K562 (cell line): Measurements from ENCODE around the gene SIM2. TPM values are rescaled to one million over a fixed set of nuclear protein-coding genes. Genes with fewer than 3 reads are reported as not detected.

ENCODE experiments used
- ATAC-seq: fragments of 200-7000 bp; cut with Tn5 transposase; 3 replicates; pipeline ENCODE4 v1.9.1; 2020; ENCODE audit warnings: moderate library complexity
- BruUV-seq: library from RNA; stranded (reverse); fragments of 400-500 nt; replicated peaks from 2 replicates; lab custom pipeline; 2021; lab: Mats Ljungman, UMichigan
- CTCF ChIA-PET: fragments of 300-600 bp; formaldehyde crosslinking; extraction: SDS; loops from one replicate; lab custom pipeline; 2021; ENCODE audit warnings: low intra/inter-chr PET ratio; lab: Yijun Ruan, JAX
- POLR2A ChIA-PET: fragments of 300-600, 350-650 bp; sonication (Branson Sonifier 250); formaldehyde crosslinking; extraction: SDS; loops from one replicate; lab custom pipeline; 2021; ENCODE audit warnings: antibody characterized with exemption, inconsistent platforms; lab: Yijun Ruan, JAX
- DNase-seq, 4 experiments: peaks; one replicate each; pipeline versions ENCODE4 v3.0.0 to v3.0.0-alpha.2; 2011 to 2018; ENCODE audit warnings: low spot score in 3 of 4, mixed read lengths in 3 of 4; ENCODE audit errors: extremely low read depth in 1 of 4
- FAIRE-seq: peaks from 2 replicates; lab custom pipeline; 2011; peaks lifted over from hg19 to GRCh38; lab: Jason Lieb, UNC
- H2AFZ ChIP-seq: 2 replicates; pipeline ENCODE4 v1.6.0; 2011; ENCODE audit warnings: low read depth, low read length, control low read depth, inconsistent platforms
- H3K27ac ChIP-seq: fragments of 200-600 bp; 3 replicates; pipeline ENCODE4 v1.8.0; 2011; ENCODE audit warnings: low read depth, mild to moderate bottlenecking, control low read depth, inconsistent platforms, low read length, moderate library complexity, mixed read lengths; ENCODE audit errors: extremely low read depth
- H3K27me3 ChIP-seq, 2 experiments: fragments of 300-600 bp in 1 of 2; 2 replicates in 1 of 2; 3 replicates in 1 of 2; pipeline versions ENCODE4 v1.6.0 to v1.8.0; 2011; ENCODE audit warnings: inconsistent platforms in 2 of 2, low read length in 2 of 2, mild to moderate bottlenecking in 1 of 2, mixed read lengths in 1 of 2, moderate library complexity in 1 of 2; ENCODE audit not compliant: control insufficient read depth in 2 of 2, insufficient read depth in 2 of 2
- H3K36me3 ChIP-seq: fragments of 300-600 bp; 3 replicates; pipeline ENCODE4 v1.8.0; 2011; ENCODE audit warnings: mild to moderate bottlenecking, low read length, inconsistent platforms; ENCODE audit not compliant: control insufficient read depth, insufficient read depth
- H3K4me1 ChIP-seq, 2 experiments: fragments of 200-600 bp in 1 of 2; replicated peaks in 1 of 2; 2 replicates in 1 of 2; 3 replicates in 1 of 2; pipeline versions ENCODE4 v1.5.1 to v1.8.0; 2011; ENCODE audit warnings: inconsistent platforms in 2 of 2, low read length in 2 of 2, mild to moderate bottlenecking in 1 of 2, mixed read lengths in 1 of 2, moderate library complexity in 1 of 2; ENCODE audit not compliant: control insufficient read depth in 2 of 2, insufficient read depth in 2 of 2
- H3K4me2 ChIP-seq: 2 replicates; pipeline ENCODE4 v1.6.1; 2011; ENCODE audit warnings: low read length, control low read depth, inconsistent platforms, mixed read lengths; ENCODE audit not compliant: insufficient read depth
- H3K4me3 ChIP-seq: fragments of 200-600 bp; sonication (generic), shearing (Covaris generic); 2 replicates; pipeline ENCODE4 v1.5.1; 2016; ENCODE audit warnings: control low read depth, inconsistent platforms
- H3K79me2 ChIP-seq: fragments of 200-600 bp; 3 replicates; pipeline ENCODE4 v1.8.0; 2011; ENCODE audit warnings: low read length, inconsistent platforms; ENCODE audit not compliant: control insufficient read depth, insufficient read depth
- H3K9ac ChIP-seq, 2 experiments: 2 replicates each; pipeline versions ENCODE4 v1.6.0 to v1.6.1; 2011; ENCODE audit warnings: low read depth in 2 of 2, low read length in 2 of 2, control low read depth in 1 of 2, inconsistent platforms in 1 of 2, mild to moderate bottlenecking in 1 of 2, mixed read lengths in 1 of 2; ENCODE audit not compliant: insufficient read depth in 1 of 2
- H3K9me1 ChIP-seq: one replicate; pipeline ENCODE4 v1.6.0; 2011; ENCODE audit warnings: inconsistent platforms, mild to moderate bottlenecking, low read length, moderate library complexity; ENCODE audit not compliant: control insufficient read depth, insufficient read depth
- H3K9me3 ChIP-seq: replicated peaks from 2 replicates; pipeline ENCODE4 v1.5.1; 2011; ENCODE audit warnings: low read depth, low read length, inconsistent platforms; ENCODE audit not compliant: control insufficient read depth, insufficient read depth
- H4K20me1 ChIP-seq: replicated peaks from 2 replicates; pipeline ENCODE4 v1.6.1; 2011; ENCODE audit warnings: low read length, inconsistent platforms, mixed read lengths; ENCODE audit not compliant: control insufficient read depth, insufficient read depth
- ATF3 ChIP-seq, 2 experiments: fragments of 450-650 bp in 1 of 2; sonication (generic) in 1 of 2; formaldehyde crosslinking in 1 of 2; IDR thresholded peaks in 1 of 2; conservative IDR thresholded peaks in 1 of 2; 2 replicates each; pipeline versions ENCODE4 v1.6.1 to v1.8.1; 2016 to 2023; ENCODE audit warnings: mild to moderate bottlenecking in 2 of 2, moderate library complexity in 2 of 2, inconsistent platforms in 1 of 2, missing genetic modification reagents in 1 of 2
- FOSL1 ChIP-seq: fragments of 200-800 bp; sonication (Bioruptor generic); conservative IDR thresholded peaks from 2 replicates; pipeline ENCODE4 v1.6.1; 2016; ENCODE audit warnings: missing genetic modification characterization, missing compliant biosample characterization
- FOXA3 ChIP-seq, 2 experiments: fragments of 450-650 bp in 1 of 2; sonication (generic) in 1 of 2; formaldehyde crosslinking; IDR thresholded peaks in 1 of 2; conservative IDR thresholded peaks in 1 of 2; 2 replicates each; pipeline versions ENCODE4 v1.4.0 to v1.8.0; 2020 to 2022; ENCODE audit warnings: mild to moderate bottlenecking in 2 of 2, missing genetic modification reagents in 1 of 2
- ZBTB2 ChIP-seq: fragments of 450-650 bp; IDR thresholded peaks from 2 replicates; pipeline ENCODE4 v1.6.1; 2016; ENCODE audit warnings: antibody characterized with exemption
- ZNF436 ChIP-seq: fragments of 250-450, 450-650 bp; sonication (Bioruptor Pico); formaldehyde crosslinking; IDR thresholded peaks from 2 replicates; pipeline ENCODE4 v1.7.0; 2020; ENCODE audit warnings: mild to moderate bottlenecking
- ZNF511 ChIP-seq: sonication (generic); formaldehyde crosslinking; IDR thresholded peaks from 2 replicates; pipeline ENCODE4 v1.8.0; 2022; ENCODE audit warnings: mild to moderate bottlenecking, missing genetic modification reagents
- WGBS: fragments of 100-300 bp; shearing (Covaris generic); methylation state at CpG from one replicate; pipeline ENCODE4 v1.1.6; 2016; ENCODE audit warnings: low coverage, mixed read lengths; ENCODE audit not compliant: insufficient coverage; ENCODE audit errors: missing lambda C conversion rate; 5-methylcytosine and 5-hydroxymethylcytosine counted together
- in situ Hi-C: fragments of 300-500 bp; cut with MboI; formaldehyde crosslinking; loops from 4 replicates; pipeline ENCODE4 v1.15.0; 2018; ENCODE audit warnings: inconsistent platforms, mixed read lengths
- intact Hi-C: fragments of 100-400 bp; cut with micrococcal nuclease; formaldehyde crosslinking; loops from 2 replicates; pipeline ENCODE4 v1.14.2; 2022
- polyA plus RNA-seq, 8 experiments: library from polyadenylated mRNA; depleted of rRNA in 4 of 8; stranded (reverse) in 5 of 8; unstranded in 3 of 8; fragments of >200 nt; fragmentation: Nextera tagmentation in 2 of 8; fragmentation: Illumina TruSeq in 1 of 8; extraction: Ambion mirVana in 2 of 8; extraction: Trizol in 1 of 8; gene quantifications; 2 replicates each; pipeline versions ENCODE4 v1.2.1 to v1.2.3, GENCODE V29; 2011 to 2014; ENCODE audit warnings: inconsistent platforms in 1 of 8, missing spikeins in 1 of 8
- total RNA-seq, 7 experiments: library from RNA; depleted of rRNA in 6 of 7; stranded (reverse); fragments of >200 nt in 6 of 7; fragmentation: Illumina TruSeq in 2 of 7; extraction: Trizol in 2 of 7; gene quantifications; 2 replicates each; pipeline versions ENCODE4 v1.2.1 to v1.2.3, GENCODE V29; 2011 to 2021; ENCODE audit warnings: low replicate concordance in 1 of 7
- TF ChIP-seq, protein P1 (sequence below), 2 experiments: IDR thresholded peaks; 2 replicates each; pipeline ENCODE4 v1.6.1; 2012; ENCODE audit warnings: improper control_type of control experiment in 2 of 2, low read depth in 2 of 2, low read length in 2 of 2, borderline replicate concordance in 1 of 2

Gene SIM2
- total and polyA plus RNA-seq, 9 of the 15 experiments (the other 6 are each of a cell fraction or from before 2014, with no cell fraction given), result 0.07 to 0.11 (median 0.08) TPM; not detected in 6

DNA sequence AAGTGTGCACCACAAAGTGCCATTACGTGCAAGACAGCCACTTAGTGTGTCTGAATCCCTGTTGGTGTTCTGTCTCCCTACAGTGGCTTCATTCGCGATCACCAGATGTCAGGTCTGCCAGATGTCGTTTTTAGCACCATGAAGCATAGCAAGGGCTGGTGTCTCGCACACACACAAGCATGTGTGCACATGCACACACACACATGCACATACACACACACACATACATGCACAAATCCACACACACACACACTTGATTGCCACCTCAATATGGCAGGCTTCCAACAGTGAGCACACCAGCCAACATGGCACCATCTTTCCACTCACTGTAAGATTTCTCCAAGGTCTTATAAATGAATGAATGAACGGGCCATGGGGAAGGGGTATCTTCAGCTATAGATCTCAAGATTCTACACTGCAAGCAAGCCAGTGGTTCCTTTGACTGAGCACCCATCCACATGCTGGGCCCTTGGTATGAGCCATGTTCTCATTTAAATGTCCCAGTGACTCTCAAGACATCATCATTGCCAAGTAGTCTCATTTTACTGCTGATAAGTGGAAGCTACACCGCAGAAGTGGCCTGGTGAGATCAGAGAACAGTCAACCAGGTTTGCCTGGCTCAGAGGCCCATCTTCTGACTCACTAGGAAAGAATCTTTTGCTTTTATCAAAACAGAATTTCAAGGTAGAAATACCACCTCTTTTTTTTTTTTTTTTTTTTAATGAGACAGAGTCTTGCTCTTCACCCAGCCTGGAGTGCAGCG, 84.9 kb downstream of the SIM2 start:
- Histone ChIP-seq H3K4me2 (no peak overlapping the region), H3K36me3 (no peaks in the 10 kb centered on the region), H3K27me3 (no peaks in the 10 kb centered on the region), H2AFZ (no peak overlapping the region), H3K27ac (no peak overlapping the region), H3K79me2 (no peaks in the 10 kb centered on the region), H3K4me3 (no peak overlapping the region), H3K9ac (no peak overlapping the region), H3K4me1 (peaks cover 0 to 3% of the 10 kb centered on the region in 2 experiments; a peak in 1 of 5 replicates), H4K20me1 (no peaks in the 10 kb centered on the region), H3K9me3 (no peaks in the 10 kb centered on the region), H3K9me1 (no peaks in the 10 kb centered on the region)
- in situ Hi-C loops (no loop called here), intact Hi-C loops (no loop called here)
- ChIA-PET CTCF (no interaction called here), POLR2A (interaction anchor here (1.0 to 1.5 kb wide), 3 partner anchors 10 to 153 kb away, joined by 3 to 4 read pairs (median 4); no protein-coding TSS in a partner anchor)
- no peak for FAIRE-seq
- no peak for DNase-seq
- no TSS peak for BruUV-seq
- 57% methylated on average over 8 of the region's 8 CpGs for WGBS
- no peak for ATAC-seq
- TF ChIP-seq FOSL1, result peak; percentile 22; the same call in 1 of the 2 replicates
- TF ChIP-seq FOXA3 (CRISPR knock-in tag; conservative IDR thresholded peaks at IDR 0.05 in 1 of 2, IDR thresholded peaks at IDR 0.05 in 1 of 2), result no peak

- CTCF ChIA-PET, result no interaction called here
- H3K27ac ChIP-seq, result no peak overlapping the region
- TF ChIP-seq ATF3 (IDR thresholded peaks at IDR 0.05), result no peak
- TF ChIP-seq ATF3 (CRISPR knock-in tag; conservative IDR thresholded peaks at IDR 0.05), result no peak
- no peak for TF ChIP-seq ZBTB2
- TF ChIP-seq ZNF511, result no peak
- TF ChIP-seq, protein P1, sequence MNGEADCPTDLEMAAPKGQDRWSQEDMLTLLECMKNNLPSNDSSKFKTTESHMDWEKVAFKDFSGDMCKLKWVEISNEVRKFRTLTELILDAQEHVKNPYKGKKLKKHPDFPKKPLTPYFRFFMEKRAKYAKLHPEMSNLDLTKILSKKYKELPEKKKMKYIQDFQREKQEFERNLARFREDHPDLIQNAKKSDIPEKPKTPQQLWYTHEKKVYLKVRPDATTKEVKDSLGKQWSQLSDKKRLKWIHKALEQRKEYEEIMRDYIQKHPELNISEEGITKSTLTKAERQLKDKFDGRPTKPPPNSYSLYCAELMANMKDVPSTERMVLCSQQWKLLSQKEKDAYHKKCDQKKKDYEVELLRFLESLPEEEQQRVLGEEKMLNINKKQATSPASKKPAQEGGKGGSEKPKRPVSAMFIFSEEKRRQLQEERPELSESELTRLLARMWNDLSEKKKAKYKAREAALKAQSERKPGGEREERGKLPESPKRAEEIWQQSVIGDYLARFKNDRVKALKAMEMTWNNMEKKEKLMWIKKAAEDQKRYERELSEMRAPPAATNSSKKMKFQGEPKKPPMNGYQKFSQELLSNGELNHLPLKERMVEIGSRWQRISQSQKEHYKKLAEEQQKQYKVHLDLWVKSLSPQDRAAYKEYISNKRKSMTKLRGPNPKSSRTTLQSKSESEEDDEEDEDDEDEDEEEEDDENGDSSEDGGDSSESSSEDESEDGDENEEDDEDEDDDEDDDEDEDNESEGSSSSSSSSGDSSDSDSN (IDR thresholded peaks at IDR 0.05; ENCODE audit: borderline replicate concordance in 1 of 2, low read depth in 2 of 2, low read length in 2 of 2), result no peak
- no peak for TF ChIP-seq ZNF436 (CRISPR knock-in tag)
Measured at GRCh38 chr21:36784947-36785346, 86.0 kb downstream of the SIM2 start.

More at GRCh38 chr21:36784947-36785346, 86.0 kb downstream of the SIM2 start:
- FAIRE-seq (no peak), DNase-seq (no peak), ATAC-seq (no peak)
- H3K4me2 ChIP-seq, result no peak overlapping the region
- H3K79me2 ChIP-seq, result no peaks in the 10 kb centered on the region
- no peaks in the 10 kb centered on the region for H4K20me1 ChIP-seq
- H3K27me3 ChIP-seq, result no peaks in the 10 kb centered on the region
- no peak overlapping the region for H2AFZ ChIP-seq
- no peak overlapping the region for H3K9ac ChIP-seq
- no peaks in the 10 kb centered on the region for H3K9me3 ChIP-seq
- peaks cover 0 to 3% of the 10 kb centered on the region in 2 experiments; a peak in 1 of 5 replicates for H3K4me1 ChIP-seq
- no peak overlapping the region for H3K4me3 ChIP-seq
- 47% methylated on average over 12 of the region's 12 CpGs for WGBS
- BruUV-seq, result no TSS peak
- POLR2A ChIA-PET, result no interaction called here
- H3K9me1 ChIP-seq, result no peaks in the 10 kb centered on the region
- no peaks in the 10 kb centered on the region for H3K36me3 ChIP-seq
- in situ Hi-C loops, result no loop called here
- intact Hi-C loops, result no loop called here
